CD14-positive monocyte (primary cell): ENCODE data around the gene FKBP7. TPM values are rescaled to one million over a fixed set of nuclear protein-coding genes. Genes with fewer than 3 reads are reported as not detected.

Experiments
- DNase-seq, 3 donors: peaks; one replicate each; pipeline ENCODE4 v3.0.0-alpha.2; 2011 to 2022
- H2AFZ ChIP-seq: 2 replicates; pipeline ENCODE4 v1.6.0; 2012; ENCODE audit warnings: mild to moderate bottlenecking, low read depth, low read length, inconsistent platforms; ENCODE audit not compliant: insufficient read depth, poor library complexity, severe bottlenecking
- H3K27ac ChIP-seq, 2 donors: 1 replicate in 1 of 2; 2 replicates in 1 of 2; pipeline ENCODE4 v1.5.1; 2012 to 2013; ENCODE audit warnings: low read length in 2 of 2, control low read depth in 1 of 2, inconsistent platforms in 1 of 2, low read depth in 1 of 2, mild to moderate bottlenecking in 1 of 2
- H3K27me3 ChIP-seq, 2 donors: one replicate each; pipeline versions ENCODE4 v1.6.0 to v1.6.1; 2011 to 2013; ENCODE audit warnings: low read length in 2 of 2; ENCODE audit not compliant: control insufficient read depth in 2 of 2, insufficient read depth in 2 of 2
- H3K36me3 ChIP-seq, 2 donors: replicated peaks in 1 of 2; 1 replicate in 1 of 2; 2 replicates in 1 of 2; pipeline versions ENCODE4 v1.5.1 to v1.6.1; 2012 to 2013; ENCODE audit warnings: low read length in 2 of 2, control low read depth in 1 of 2, inconsistent platforms in 1 of 2, mild to moderate bottlenecking in 1 of 2; ENCODE audit not compliant: insufficient read depth in 2 of 2, control insufficient read depth in 1 of 2
- H3K4me1 ChIP-seq, 2 donors: 1 replicate in 1 of 2; 2 replicates in 1 of 2; pipeline versions ENCODE4 v1.5.1 to v1.6.1; 2012 to 2013; ENCODE audit warnings: low read length in 2 of 2, control low read depth in 1 of 2, inconsistent platforms in 1 of 2, mild to moderate bottlenecking in 1 of 2, moderate library complexity in 1 of 2; ENCODE audit not compliant: insufficient read depth in 2 of 2, control insufficient read depth in 1 of 2
- H3K4me2 ChIP-seq: replicated peaks from 2 replicates; pipeline ENCODE3; 2012; ENCODE audit warnings: low read length, moderate library complexity, mild to moderate bottlenecking; ENCODE audit not compliant: poor library complexity, severe bottlenecking; ENCODE audit errors: extremely low read depth
- H3K4me3 ChIP-seq, 3 experiments: fragments of 200-600 bp in 1 of 3; sonication (generic) in 1 of 3; replicated peaks in 1 of 3; 1 replicate in 2 of 3; 2 replicates in 1 of 3; pipeline ENCODE4 v1.5.1; 2011 to 2013; ENCODE audit warnings: low read length in 3 of 3, mild to moderate bottlenecking in 3 of 3, control low read depth in 2 of 3, low read depth in 2 of 3, inconsistent platforms in 1 of 3, moderate library complexity in 1 of 3
- H3K79me2 ChIP-seq: 2 replicates; pipeline ENCODE4 v1.6.0; 2012; ENCODE audit warnings: mild to moderate bottlenecking, control low read depth, inconsistent platforms, low read length, moderate library complexity; ENCODE audit not compliant: insufficient read depth
- H3K9ac ChIP-seq: 2 replicates; pipeline ENCODE4 v1.6.0; 2017; ENCODE audit warnings: low read length, mild to moderate bottlenecking; ENCODE audit not compliant: insufficient read depth, poor library complexity, severe bottlenecking
- H3K9me3 ChIP-seq, 2 donors: replicated peaks in 1 of 2; 1 replicate in 1 of 2; 2 replicates in 1 of 2; pipeline versions ENCODE4 v1.5.1 to v1.6.1; 2012 to 2013; ENCODE audit warnings: low read length in 2 of 2, control low read depth in 1 of 2; ENCODE audit not compliant: control insufficient read depth in 1 of 2, insufficient read depth in 1 of 2
- H4K20me1 ChIP-seq: 2 replicates; pipeline ENCODE4 v1.6.0; 2012; ENCODE audit warnings: mild to moderate bottlenecking, low read length, control low read depth, moderate library complexity; ENCODE audit not compliant: insufficient read depth
- H3K27ac Mint-ChIP-seq, 7 donors: one replicate each; pipeline ENCODE4 v1.8.0; 2020; ENCODE audit warnings: mild to moderate bottlenecking in 7 of 7, mixed read lengths in 7 of 7, moderate library complexity in 6 of 7, inconsistent platforms in 2 of 7
- H3K27me3 Mint-ChIP-seq, 3 donors: one replicate each; pipeline ENCODE4 v1.8.0; 2021 to 2022; ENCODE audit warnings: low read depth in 3 of 3, mild to moderate bottlenecking in 3 of 3, mixed read lengths in 3 of 3, moderate library complexity in 3 of 3, inconsistent platforms in 1 of 3
- H3K36me3 Mint-ChIP-seq, 2 donors: one replicate each; pipeline ENCODE4 v1.8.0; 2020; ENCODE audit warnings: mixed read lengths in 2 of 2, inconsistent platforms in 1 of 2, mild to moderate bottlenecking in 1 of 2
- H3K4me1 Mint-ChIP-seq: one replicate; pipeline ENCODE4 v1.8.0; 2020; ENCODE audit warnings: mild to moderate bottlenecking, mixed read lengths
- H3K4me3 Mint-ChIP-seq, 2 donors: one replicate each; pipeline ENCODE4 v1.8.0; 2020; ENCODE audit warnings: mild to moderate bottlenecking in 2 of 2, mixed read lengths in 2 of 2, moderate library complexity in 1 of 2
- H3K9me3 Mint-ChIP-seq, 7 donors: one replicate each; pipeline ENCODE4 v1.8.0; 2020 to 2022; ENCODE audit warnings: mixed read lengths in 7 of 7, mild to moderate bottlenecking in 6 of 7, moderate library complexity in 6 of 7, inconsistent platforms in 2 of 7
- CTCF ChIP-seq: fragments of 200-600 bp; IDR thresholded peaks from one replicate; pipeline ENCODE4 v1.8.0; 2022; ENCODE audit warnings: antibody characterized with exemption, mild to moderate bottlenecking
- WGBS: methylation state at CpG from one replicate; pipeline ENCODE4 v1.1.5; 2013; ENCODE audit warnings: missing lambda C conversion rate; ENCODE audit not compliant: insufficient coverage; 5-methylcytosine and 5-hydroxymethylcytosine counted together
- intact Hi-C, 2 donors: fragments of 100-400 bp; cut with micrococcal nuclease; formaldehyde crosslinking; loops; one replicate each; pipeline versions ENCODE4 v1.15.0 to v1.15.1; 2023
- polyA plus RNA-seq, 3 donors: library from polyadenylated mRNA; depleted of rRNA in 1 of 3; unstranded in 2 of 3; stranded (reverse) in 1 of 3; fragments of 300-500 nt in 2 of 3; fragments of >200 nt in 1 of 3; fragmentation: Illumina TruSeq in 2 of 3; gene quantifications; 1 replicate in 2 of 3; 2 replicates in 1 of 3; pipeline ENCODE4 v1.2.3, GENCODE V29; 2012 to 2021

The FKBP7 gene
- polyA plus RNA-seq, 3 donors = 0.25 to 1.6 (median 0.57) TPM

GRCh38 chr2:178476477-178476876 lies 1.9 kb downstream of the FKBP7 start:
- H3K27me3 Mint-ChIP-seq = no peaks in the 10 kb centered on the region
- Histone ChIP-seq H3K79me2 (peaks cover 13% of the 10 kb centered on the region), H3K4me3 (no peak overlapping the region), H3K27me3 (no peaks in the 10 kb centered on the region), H3K36me3 (no peaks in the 10 kb centered on the region), H3K9me3 (no peaks in the 10 kb centered on the region), H2AFZ (no peak overlapping the region), H3K27ac (no peak overlapping the region), H3K4me1 (peaks cover 23 to 29% of the 10 kb centered on the region in 2 donors), H4K20me1 (no peaks in the 10 kb centered on the region), H3K4me2 (no peak overlapping the region), H3K9ac (no peak overlapping the region)
- H3K4me3 Mint-ChIP-seq = no peak overlapping the region
- intact Hi-C loops = no loop called here
- no peak for TF ChIP-seq CTCF
- no peaks in the 10 kb centered on the region for H3K9me3 Mint-ChIP-seq
- H3K4me1 Mint-ChIP-seq = peaks cover 18% of the 10 kb centered on the region
- no peak for DNase-seq
- H3K27ac Mint-ChIP-seq = no peak overlapping the region
- H3K36me3 Mint-ChIP-seq = peaks cover 0 to 3% of the 10 kb centered on the region in 2 donors

- no peaks in the 10 kb centered on the region for H3K27me3 Mint-ChIP-seq
- DNase-seq = no peak
- 92% methylated on average over 2 of the region's 5 CpGs for WGBS
- intact Hi-C loops = no loop called here
- peaks cover 0 to 3% of the 10 kb centered on the region in 2 donors for H3K36me3 Mint-ChIP-seq
- no peak overlapping the region for H3K27ac Mint-ChIP-seq
- peaks cover 9% of the 10 kb centered on the region for H3K4me1 Mint-ChIP-seq
- Histone ChIP-seq H3K79me2 (peaks cover 3% of the 10 kb centered on the region), H2AFZ (no peak overlapping the region), H4K20me1 (no peaks in the 10 kb centered on the region), H3K27me3 (no peaks in the 10 kb centered on the region), H3K4me1 (peaks cover 12 to 16% of the 10 kb centered on the region in 2 donors), H3K4me2 (no peak overlapping the region), H3K27ac (no peak overlapping the region), H3K36me3 (no peaks in the 10 kb centered on the region), H3K4me3 (no peak overlapping the region), H3K9ac (no peak overlapping the region), H3K9me3 (no peaks in the 10 kb centered on the region)
- H3K9me3 Mint-ChIP-seq = no peaks in the 10 kb centered on the region
- no peak for TF ChIP-seq CTCF
- H3K4me3 Mint-ChIP-seq = no peak overlapping the region
These were observed 3.8 kb downstream of the FKBP7 start for GRCh38 chr2:178474560-178474959.
